ENCODE data around the gene TSPAN11.

DNA sequence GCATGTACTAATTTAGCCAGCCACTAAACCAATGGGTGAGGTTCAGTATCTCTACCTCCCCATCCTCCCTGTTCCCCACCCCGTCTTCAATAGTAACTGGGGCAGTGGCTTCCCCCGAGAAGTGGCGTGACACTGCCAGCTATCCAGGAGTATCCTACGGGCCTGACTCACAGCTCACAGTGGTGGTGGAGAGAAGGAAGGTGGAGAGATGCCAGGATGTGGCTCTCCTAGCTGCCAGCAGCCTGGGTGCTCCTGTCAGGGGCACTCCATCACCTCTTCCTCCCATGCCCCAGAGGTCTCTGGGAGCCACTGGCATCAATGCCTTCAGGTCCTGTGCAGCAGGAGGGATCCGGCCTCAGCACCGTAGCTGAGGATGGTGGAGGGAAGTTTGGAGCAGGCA is 49.0 kb downstream of the TSPAN11 start:
- TF ChIP-seq, protein P1, sequence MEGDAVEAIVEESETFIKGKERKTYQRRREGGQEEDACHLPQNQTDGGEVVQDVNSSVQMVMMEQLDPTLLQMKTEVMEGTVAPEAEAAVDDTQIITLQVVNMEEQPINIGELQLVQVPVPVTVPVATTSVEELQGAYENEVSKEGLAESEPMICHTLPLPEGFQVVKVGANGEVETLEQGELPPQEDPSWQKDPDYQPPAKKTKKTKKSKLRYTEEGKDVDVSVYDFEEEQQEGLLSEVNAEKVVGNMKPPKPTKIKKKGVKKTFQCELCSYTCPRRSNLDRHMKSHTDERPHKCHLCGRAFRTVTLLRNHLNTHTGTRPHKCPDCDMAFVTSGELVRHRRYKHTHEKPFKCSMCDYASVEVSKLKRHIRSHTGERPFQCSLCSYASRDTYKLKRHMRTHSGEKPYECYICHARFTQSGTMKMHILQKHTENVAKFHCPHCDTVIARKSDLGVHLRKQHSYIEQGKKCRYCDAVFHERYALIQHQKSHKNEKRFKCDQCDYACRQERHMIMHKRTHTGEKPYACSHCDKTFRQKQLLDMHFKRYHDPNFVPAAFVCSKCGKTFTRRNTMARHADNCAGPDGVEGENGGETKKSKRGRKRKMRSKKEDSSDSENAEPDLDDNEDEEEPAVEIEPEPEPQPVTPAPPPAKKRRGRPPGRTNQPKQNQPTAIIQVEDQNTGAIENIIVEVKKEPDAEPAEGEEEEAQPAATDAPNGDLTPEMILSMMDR (IDR thresholded peaks at IDR 0.05): no peak
- TF ChIP-seq POLR2AphosphoS5 (IDR thresholded peaks at IDR 0.05; ENCODE audit: low read depth, low read length): no peak
- no peak for TF ChIP-seq TCF7L2 (IDR thresholded peaks at IDR 0.05; ENCODE audit: low read depth, low read length)
- TF ChIP-seq SIN3A (IDR thresholded peaks at IDR 0.05; ENCODE audit: borderline replicate concordance, insufficient read depth, low read depth, low read length): no peak
